ENCODE data around the gene REXO5. TPM values are rescaled to one million over a fixed set of nuclear protein-coding genes. Genes with fewer than 3 reads are reported as not detected.

The REXO5 gene
- total and polyA plus RNA-seq, 9 of the 15 experiments (the other 6 are each of a cell fraction or from before 2014, with no cell fraction given), result 10.5 to 45.1 (median 25.4) TPM

DNA sequence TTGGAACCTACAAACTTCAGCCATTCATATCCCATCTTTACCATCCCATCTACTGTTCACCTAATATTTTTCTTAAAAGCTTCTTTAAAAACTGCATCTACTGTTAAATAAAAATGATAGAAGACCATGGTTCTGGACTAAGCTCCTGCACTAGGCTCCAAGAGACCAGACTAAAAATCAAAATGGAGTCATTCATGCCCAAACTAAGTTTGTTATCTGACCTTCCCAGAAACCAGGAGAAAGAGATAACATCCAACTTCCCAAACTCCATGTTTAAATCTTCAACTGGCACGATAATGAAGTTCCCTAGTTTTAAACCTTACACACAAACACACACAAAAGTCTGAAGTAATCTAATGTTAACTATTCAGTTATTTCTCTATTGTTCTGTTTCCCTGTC lies 80.0 kb downstream of the REXO5 start (continued):
- TF ChIP-seq ZNF407 (IDR thresholded peaks at IDR 0.05; ENCODE audit: low read depth), result no peak
- no peak for TF ChIP-seq GABPA (tag; conservative IDR thresholded peaks at IDR 0.05; ENCODE audit: low read depth)
- peak; percentile 25; the same call in 1 of the 2 replicates for TF ChIP-seq ZFP1 (CRISPR knock-in tag; IDR thresholded peaks at IDR 0.05)
- TF ChIP-seq EP300 (IDR thresholded peaks at IDR 0.05; ENCODE audit: low read length), result no peak
- TF ChIP-seq ZNF764 (CRISPR knock-in tag; IDR thresholded peaks at IDR 0.05; ENCODE audit: low read depth), result no peak
- peak; percentile 61; the same call in 1 of the 2 replicates for TF ChIP-seq SMAD4 (CRISPR knock-in tag; conservative IDR thresholded peaks at IDR 0.05)
- TF ChIP-seq NR2F6 (CRISPR knock-in tag; IDR thresholded peaks at IDR 0.05), result no peak
- TF ChIP-seq KLF10 (CRISPR knock-in tag; IDR thresholded peaks at IDR 0.05), result no peak
- TF ChIP-seq, protein P1, sequence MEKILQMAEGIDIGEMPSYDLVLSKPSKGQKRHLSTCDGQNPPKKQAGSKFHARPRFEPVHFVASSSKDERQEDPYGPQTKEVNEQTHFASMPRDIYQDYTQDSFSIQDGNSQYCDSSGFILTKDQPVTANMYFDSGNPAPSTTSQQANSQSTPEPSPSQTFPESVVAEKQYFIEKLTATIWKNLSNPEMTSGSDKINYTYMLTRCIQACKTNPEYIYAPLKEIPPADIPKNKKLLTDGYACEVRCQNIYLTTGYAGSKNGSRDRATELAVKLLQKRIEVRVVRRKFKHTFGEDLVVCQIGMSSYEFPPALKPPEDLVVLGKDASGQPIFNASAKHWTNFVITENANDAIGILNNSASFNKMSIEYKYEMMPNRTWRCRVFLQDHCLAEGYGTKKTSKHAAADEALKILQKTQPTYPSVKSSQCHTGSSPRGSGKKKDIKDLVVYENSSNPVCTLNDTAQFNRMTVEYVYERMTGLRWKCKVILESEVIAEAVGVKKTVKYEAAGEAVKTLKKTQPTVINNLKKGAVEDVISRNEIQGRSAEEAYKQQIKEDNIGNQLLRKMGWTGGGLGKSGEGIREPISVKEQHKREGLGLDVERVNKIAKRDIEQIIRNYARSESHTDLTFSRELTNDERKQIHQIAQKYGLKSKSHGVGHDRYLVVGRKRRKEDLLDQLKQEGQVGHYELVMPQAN (IDR thresholded peaks at IDR 0.05; ENCODE audit: borderline replicate concordance), result no peak
- TF ChIP-seq SETDB1 (IDR thresholded peaks at IDR 0.05; ENCODE audit: low read length), result no peak
- no peak for TF ChIP-seq EP400 (IDR thresholded peaks at IDR 0.05)
- no peak for TF ChIP-seq BMI1 (IDR thresholded peaks at IDR 0.05; ENCODE audit: low read length)
- TF ChIP-seq ARID1B (IDR thresholded peaks at IDR 0.05), result no peak
- TF ChIP-seq, protein P2, sequence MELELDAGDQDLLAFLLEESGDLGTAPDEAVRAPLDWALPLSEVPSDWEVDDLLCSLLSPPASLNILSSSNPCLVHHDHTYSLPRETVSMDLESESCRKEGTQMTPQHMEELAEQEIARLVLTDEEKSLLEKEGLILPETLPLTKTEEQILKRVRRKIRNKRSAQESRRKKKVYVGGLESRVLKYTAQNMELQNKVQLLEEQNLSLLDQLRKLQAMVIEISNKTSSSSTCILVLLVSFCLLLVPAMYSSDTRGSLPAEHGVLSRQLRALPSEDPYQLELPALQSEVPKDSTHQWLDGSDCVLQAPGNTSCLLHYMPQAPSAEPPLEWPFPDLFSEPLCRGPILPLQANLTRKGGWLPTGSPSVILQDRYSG (tag; conservative IDR thresholded peaks at IDR 0.05; ENCODE audit: low read depth), result peak; percentile 55; the same call in 1 of the 2 replicates
- TF ChIP-seq ZNF778 (CRISPR knock-in tag; IDR thresholded peaks at IDR 0.05), result no peak
- no peak for TF ChIP-seq ZNF75A (CRISPR knock-in tag; IDR thresholded peaks at IDR 0.05)
- TF ChIP-seq ZNF77 (CRISPR knock-in tag; IDR thresholded peaks at IDR 0.05), result no peak
- TF ChIP-seq TOE1 (IDR thresholded peaks at IDR 0.05; ENCODE audit: borderline replicate concordance), result no peak
- no peak for TF ChIP-seq TOE1 (CRISPR knock-in tag; IDR thresholded peaks at IDR 0.05; ENCODE audit: borderline replicate concordance, low read depth)
- TF ChIP-seq IFI16 (CRISPR knock-in tag; IDR thresholded peaks at IDR 0.05), result no peak
- no peak for TF ChIP-seq ARID2 (IDR thresholded peaks at IDR 0.05)
